ENCODE results near the gene PPM1H.
"Not testable (repeated sequence)": the region's sequence is repeated elsewhere in the genome, so short reads cannot be mapped to it uniquely, and the experiment has no call there.

The PPM1H gene

GRCh38 chr12:62907561-62907960 is 27.4 kb downstream of the PPM1H start:
- DNase-seq = no peak

GRCh38 chr12:62907078-62907477 is 27.9 kb downstream of the PPM1H start:
- no peak for DNase-seq

- no peak for DNase-seq
Measured at GRCh38 chr12:62903151-62903550, 31.8 kb downstream of the PPM1H start.

GRCh38 chr12:62900686-62901272 is 34.2 kb downstream of the PPM1H start:
- DNase-seq = no peak

GRCh38 chr12:62899568-62900390 is 35.2 kb downstream of the PPM1H start:
- no peak for DNase-seq

GRCh38 chr12:62898526-62898925 is 36.4 kb downstream of the PPM1H start:
- no peak for DNase-seq

- DNase-seq = no peak
Measured at GRCh38 chr12:62895351-62895877, 39.5 kb downstream of the PPM1H start.

GRCh38 chr12:62893276-62893675 is 41.7 kb downstream of the PPM1H start:
- DNase-seq = no peak

- DNase-seq = no peak
Measured at GRCh38 chr12:62891805-62892549, 43.0 kb downstream of the PPM1H start.

GRCh38 chr12:62888454-62889110 is 46.4 kb downstream of the PPM1H start:
- no peak for DNase-seq

GRCh38 chr12:62886796-62887195 is 48.2 kb downstream of the PPM1H start:
- no peak for DNase-seq

- no peak for DNase-seq
Measured at GRCh38 chr12:62885242-62885641, 49.7 kb downstream of the PPM1H start.

- DNase-seq = not testable (repeated sequence)
Measured at GRCh38 chr12:62884832-62885231, 50.1 kb downstream of the PPM1H start.

GRCh38 chr12:62882696-62883095 is 52.3 kb downstream of the PPM1H start:
- DNase-seq = no peak

- DNase-seq = no peak
Measured at GRCh38 chr12:62882140-62882539, 52.8 kb downstream of the PPM1H start.

- no peak for DNase-seq
Measured at GRCh38 chr12:62879691-62880090, 55.3 kb downstream of the PPM1H start.

- not testable (repeated sequence) for DNase-seq
Measured at GRCh38 chr12:62879228-62879627, 55.7 kb downstream of the PPM1H start.

- DNase-seq = no peak
Measured at GRCh38 chr12:62878211-62878610, 56.7 kb downstream of the PPM1H start.

- DNase-seq = no peak
Measured at GRCh38 chr12:62876938-62877548, 57.9 kb downstream of the PPM1H start.

- DNase-seq = no peak
Measured at GRCh38 chr12:62873826-62874448, 61.0 kb downstream of the PPM1H start.

GRCh38 chr12:62873116-62873825 is 61.7 kb downstream of the PPM1H start:
- DNase-seq = no peak
